ENCODE data around the gene SF3B5.

DNA sequence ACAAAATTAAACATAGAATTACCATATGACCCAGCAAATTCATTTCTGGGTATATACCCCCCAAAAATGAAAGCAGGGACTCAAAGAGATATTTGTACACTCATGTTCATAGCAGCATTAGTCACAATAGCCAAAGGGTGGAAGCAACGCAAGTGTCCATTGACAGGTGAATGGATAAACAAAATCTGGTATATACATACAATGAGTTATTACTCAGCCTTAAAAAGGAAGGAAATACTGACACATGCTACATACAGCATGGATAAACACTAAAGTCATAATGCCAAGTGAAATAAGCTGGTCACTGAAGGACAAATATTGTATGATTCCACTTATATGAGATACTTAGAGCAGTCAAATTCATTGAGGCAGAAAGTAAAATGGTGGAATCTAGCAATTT is 49.6 kb upstream of the SF3B5 start:
- TF ChIP-seq SP1 (IDR thresholded peaks at IDR 0.05) (no peak), ZNF384 (IDR thresholded peaks at IDR 0.05) (no peak), BHLHE40 (IDR thresholded peaks at IDR 0.05; ENCODE audit: borderline replicate concordance) (no peak), SUZ12 (IDR thresholded peaks at IDR 0.05) (no peak), FOXK2 (IDR thresholded peaks at IDR 0.05) (no peak), CTBP1 (IDR thresholded peaks at IDR 0.05; ENCODE audit: borderline replicate concordance) (no peak), ELF4 (IDR thresholded peaks at IDR 0.05) (no peak), LEF1 (IDR thresholded peaks at IDR 0.05; ENCODE audit: borderline replicate concordance) (no peak), FOXM1 (IDR thresholded peaks at IDR 0.05; ENCODE audit: borderline replicate concordance) (no peak), FOXA1 (IDR thresholded peaks at IDR 0.05) (no peak), ARNT (IDR thresholded peaks at IDR 0.05) (no peak), TARDBP (IDR thresholded peaks at IDR 0.05) (no peak), NFRKB (IDR thresholded peaks at IDR 0.05) (no peak)
- TF ChIP-seq, protein P1, sequence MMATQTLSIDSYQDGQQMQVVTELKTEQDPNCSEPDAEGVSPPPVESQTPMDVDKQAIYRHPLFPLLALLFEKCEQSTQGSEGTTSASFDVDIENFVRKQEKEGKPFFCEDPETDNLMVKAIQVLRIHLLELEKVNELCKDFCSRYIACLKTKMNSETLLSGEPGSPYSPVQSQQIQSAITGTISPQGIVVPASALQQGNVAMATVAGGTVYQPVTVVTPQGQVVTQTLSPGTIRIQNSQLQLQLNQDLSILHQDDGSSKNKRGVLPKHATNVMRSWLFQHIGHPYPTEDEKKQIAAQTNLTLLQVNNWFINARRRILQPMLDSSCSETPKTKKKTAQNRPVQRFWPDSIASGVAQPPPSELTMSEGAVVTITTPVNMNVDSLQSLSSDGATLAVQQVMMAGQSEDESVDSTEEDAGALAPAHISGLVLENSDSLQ (IDR thresholded peaks at IDR 0.05) = no peak
